ENCODE measurements around the gene TMEM208. TPM values are rescaled to one million over a fixed set of nuclear protein-coding genes. Genes with fewer than 3 reads are reported as not detected.

TMEM208 gene
- total RNA-seq, 1 donor from 2014 or later: 46.9 TPM

DNA sequence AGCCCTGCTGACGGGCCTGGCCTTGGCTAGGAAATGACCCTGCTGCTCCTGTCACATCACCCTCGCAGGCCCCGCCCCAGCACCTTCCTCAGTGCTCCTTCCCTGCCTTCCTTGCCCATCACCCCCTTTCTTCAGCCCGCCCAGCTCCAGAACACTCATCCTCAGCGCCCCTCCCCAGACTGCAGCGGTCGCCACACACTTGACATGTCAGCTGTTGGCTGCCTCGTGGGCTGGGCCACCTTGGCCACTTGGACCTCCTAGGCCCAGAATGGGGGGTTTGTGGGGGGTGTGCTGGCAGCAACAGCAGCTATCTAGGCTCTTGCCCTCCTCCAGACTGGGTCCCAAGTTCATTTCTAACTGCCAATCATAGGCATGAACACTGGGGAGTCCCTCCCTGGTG lies 17.4 kb upstream of the TMEM208 start:
- DNase-seq (ENCODE audit: low spot score): no peak

DNA sequence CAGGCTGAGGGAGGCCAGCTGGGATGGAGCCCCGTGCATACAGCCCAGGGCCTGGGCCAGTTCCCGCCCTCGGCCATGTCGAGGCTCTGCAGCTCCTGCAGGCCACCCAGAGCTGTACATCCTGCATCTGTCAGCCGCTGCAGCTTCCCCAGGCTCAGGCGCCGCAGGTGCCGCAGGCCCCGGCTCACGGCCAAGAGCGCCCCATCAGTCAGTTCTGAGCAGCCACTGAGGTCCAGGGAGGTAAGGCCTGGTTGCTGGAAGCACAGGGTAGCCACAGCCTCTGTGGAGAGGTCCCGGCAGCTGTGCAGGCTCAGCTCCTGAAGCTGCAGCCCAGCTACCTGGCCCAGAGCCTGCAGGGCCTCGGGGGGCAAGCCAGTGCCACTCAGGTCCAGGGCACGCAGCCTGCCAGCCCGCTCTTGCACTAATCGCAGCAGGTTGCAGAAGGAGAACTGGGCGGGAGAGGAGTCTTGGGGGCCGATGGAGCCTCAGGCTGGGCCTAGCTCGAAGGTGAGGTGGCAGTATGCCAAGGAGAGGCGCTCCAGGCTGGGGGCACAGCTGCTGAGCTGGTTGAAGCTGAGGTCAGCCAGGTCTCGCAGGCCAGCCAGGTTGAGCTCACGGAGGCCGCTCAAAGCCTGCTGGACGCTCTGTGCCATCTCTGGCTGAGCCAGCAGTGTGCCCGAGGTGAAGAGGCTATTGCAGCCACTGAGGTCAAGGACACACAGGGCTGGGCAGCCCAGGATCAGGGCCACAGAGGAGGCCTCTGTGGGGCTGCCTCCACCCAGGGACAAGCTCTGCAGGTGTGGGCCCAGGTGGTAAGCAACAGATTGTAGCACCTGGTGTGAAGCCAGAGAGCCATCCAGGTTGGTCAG lies 16.6 kb upstream of the TMEM208 start:
- DNase-seq (ENCODE audit: low spot score): no peak

DNA sequence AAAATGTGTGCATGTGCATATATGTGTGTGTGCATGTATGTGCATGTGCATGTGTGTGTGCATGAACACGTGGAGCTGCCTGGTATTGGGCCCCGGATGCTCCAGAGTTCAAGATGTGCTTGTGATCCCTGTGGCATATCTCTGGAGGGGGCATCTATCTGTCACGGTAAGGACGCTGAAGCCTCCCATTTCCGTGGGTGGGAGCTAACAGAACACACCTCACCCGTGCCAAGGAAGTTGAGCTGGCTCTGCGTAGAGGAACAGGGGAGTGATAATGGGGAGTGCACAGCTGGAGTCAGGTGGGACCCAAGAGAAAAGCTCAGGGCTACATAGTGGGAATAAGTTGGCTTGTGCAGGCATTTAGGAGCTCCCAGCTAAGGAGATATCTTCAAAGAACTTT lies 15.3 kb upstream of the TMEM208 start:
- no peak for DNase-seq (ENCODE audit: low spot score)

DNA sequence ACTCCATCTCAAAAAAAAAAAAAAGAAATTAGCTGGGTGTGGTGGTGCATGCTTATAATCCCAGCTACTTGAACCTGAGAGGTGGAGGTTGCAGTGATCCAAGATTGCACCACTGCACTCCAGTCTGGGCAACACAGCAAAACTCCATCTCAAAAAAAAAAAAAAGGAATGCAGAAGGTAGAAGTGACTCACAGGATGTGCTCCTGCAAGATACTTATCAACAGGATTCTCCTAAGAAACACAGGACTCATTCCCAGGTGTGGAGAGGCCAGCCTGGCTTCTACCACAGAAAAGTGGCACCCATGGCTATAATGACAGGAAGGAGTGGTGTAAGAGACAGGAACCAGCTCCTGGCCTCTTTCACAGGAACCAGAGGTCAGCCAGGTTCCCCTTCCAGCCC lies 14.2 kb upstream of the TMEM208 start:
- DNase-seq (ENCODE audit: low spot score): no peak

DNA sequence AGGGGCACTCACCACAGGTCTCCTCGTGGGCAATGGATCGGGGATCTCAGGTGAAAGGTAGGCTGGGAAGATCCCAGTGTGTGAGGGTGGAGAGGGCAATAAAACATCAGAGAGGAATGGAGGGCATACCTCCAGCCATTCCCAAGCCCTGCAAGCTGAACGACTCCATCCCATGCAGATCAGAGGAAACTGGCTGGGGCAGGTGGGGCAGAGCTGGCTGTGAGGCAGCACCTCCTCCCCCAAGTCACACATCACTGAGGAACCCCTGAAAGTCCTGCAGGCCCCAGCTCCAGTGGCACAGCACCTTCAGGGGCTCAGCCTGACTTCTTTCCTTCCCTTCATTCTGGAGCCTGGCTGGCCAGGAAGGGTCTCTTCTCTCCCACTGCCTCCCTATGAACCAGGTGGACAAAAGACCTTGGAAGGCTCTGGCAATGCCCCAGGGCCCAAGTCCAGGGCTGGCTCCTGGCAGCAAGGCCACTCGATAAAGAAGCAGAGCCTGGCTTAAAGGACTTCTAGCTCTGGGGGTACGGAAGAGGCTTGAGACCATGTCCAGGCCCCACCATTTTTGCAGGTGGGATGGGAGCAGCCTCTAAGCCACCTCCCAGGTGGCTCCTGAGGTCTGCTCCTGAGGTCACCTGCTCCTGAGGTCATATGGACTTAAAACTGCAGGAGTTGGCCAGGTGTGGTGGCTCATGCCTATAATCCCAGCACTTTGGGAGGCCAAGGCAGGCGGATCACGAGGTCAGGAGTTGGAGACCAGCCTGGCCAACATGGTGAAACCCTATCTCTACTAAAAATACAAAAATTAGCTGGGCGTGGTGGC lies 13.5 kb upstream of the TMEM208 start:
- no peak for DNase-seq (ENCODE audit: low spot score)

DNA sequence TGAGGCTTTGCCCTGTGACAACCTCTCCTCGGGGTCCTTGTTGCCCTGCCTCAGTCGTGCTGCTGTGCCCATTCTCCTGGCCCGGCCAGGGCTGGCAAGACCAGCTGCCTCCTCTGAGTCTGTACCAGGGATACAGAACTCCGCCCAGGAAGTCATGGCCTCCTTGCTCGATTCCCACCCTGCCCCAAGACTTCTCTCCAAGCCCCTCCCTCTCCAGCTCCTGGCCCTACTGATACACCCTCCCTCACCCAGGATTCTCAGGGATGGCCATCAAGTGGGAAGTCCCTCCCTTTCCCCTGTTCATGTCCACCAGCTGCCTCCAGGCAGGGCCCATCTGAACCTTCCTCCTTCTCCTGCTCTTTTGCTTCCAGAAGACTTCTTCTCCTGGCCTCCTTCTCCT lies 11.2 kb upstream of the TMEM208 start:
- no peak for DNase-seq (ENCODE audit: low spot score)

DNA sequence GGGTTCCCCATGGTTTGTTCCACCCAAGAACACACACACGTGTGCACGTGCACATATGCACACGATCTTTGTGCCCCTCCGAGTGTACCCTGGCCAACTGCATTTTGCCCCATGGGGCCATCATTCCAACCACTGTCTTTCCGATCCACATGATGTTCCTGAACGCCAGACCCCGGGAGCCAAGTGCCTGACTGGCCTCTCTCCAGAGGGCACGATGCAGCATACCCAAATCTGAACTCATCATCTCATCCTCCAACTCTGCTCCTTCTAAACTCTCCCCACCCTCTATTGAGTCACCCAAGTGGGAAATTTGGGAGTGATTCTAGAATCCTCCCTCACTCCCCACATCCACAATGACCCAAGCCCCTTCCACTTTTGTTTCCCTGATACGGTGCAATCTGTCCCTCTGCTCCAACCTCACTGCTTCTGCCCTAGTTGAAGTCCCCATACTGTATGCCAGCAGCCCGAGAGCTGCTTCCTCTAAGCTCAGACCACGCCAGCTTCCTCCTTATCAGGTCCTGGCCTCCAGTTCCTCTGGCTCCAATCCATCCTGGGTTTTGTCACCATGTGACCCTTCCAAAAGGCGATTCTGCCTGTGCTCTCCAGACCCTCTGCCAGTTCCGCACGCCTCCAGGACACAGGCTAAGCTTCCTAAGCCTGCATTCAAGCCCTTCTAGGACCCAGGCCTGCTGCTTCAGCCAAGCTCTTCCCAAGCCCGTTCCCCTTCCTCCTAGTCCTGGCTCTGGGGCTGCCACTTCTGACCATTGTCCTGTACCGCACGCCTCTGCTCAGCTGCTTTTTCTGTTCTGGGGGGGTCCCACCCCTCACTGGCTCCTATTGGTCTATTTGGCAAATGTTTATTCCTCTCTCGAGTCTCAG lies 10.1 kb upstream of the TMEM208 start:
- peak; percentile 49 for DNase-seq (ENCODE audit: low spot score)

DNA sequence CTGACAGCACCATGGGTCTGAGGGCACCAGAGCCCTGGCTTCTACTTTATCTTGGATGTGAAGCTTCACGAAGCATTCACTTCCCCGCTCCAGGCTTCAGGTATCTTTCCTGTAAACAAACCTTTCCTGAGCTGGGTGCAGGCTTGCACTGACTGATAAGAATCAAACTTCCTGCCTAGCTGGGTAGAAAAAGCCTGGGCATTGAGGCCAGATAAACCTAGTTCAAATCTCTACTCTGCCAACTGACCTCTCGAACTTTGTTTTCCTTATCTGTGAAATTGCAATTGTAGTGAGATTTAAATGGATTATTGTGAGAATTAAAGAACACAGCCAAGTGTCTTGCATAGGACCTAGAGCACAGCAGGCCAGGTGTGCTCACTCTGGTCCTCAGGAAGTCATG lies 2.9 kb upstream of the TMEM208 start:
- DNase-seq (ENCODE audit: low spot score): no peak

DNA sequence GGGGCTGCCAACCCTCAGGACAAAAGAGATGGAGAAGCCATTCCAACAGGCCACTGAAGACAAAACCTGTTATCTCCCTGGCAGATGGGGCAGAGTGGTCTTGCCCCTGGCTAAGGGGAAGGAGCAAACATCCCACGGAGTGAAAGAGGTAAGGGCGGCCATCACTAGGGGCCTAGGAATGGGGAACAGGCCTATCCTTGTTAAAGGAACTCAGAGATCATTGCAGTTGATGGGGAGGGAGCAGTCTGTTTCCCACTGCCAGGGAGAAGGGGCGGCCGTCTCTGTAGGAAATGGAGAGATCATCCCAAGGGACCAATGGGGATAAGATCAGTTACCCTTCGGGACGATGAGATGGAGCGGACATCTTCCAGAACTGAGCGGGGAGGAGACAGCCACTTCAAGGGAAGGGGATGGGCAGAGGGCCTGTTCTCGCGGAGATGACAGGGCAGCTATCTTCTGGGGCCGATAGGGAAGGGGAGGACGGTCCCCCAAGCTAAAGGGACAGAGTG lies 581 bp upstream of the TMEM208 start:
- no peak for DNase-seq (ENCODE audit: low spot score)

DNA sequence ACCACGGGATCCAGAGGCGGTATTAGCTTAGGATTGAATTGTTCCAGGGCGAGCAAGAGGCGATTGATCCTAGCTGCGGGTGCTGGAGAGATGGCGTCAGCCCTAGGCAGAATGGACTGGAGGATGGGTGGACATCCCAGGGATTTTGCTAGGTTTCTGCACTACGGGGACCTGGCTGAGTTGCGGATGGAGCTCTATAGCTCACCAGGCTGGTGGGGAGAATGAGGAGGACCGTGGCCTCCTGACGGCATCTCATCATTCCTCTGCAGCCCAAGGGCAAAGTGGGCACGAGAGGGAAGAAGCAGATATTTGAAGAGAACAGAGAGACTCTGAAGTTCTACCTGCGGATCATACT lies 614 bp downstream of the TMEM208 start:
- DNase-seq (ENCODE audit: low spot score): no peak

DNA sequence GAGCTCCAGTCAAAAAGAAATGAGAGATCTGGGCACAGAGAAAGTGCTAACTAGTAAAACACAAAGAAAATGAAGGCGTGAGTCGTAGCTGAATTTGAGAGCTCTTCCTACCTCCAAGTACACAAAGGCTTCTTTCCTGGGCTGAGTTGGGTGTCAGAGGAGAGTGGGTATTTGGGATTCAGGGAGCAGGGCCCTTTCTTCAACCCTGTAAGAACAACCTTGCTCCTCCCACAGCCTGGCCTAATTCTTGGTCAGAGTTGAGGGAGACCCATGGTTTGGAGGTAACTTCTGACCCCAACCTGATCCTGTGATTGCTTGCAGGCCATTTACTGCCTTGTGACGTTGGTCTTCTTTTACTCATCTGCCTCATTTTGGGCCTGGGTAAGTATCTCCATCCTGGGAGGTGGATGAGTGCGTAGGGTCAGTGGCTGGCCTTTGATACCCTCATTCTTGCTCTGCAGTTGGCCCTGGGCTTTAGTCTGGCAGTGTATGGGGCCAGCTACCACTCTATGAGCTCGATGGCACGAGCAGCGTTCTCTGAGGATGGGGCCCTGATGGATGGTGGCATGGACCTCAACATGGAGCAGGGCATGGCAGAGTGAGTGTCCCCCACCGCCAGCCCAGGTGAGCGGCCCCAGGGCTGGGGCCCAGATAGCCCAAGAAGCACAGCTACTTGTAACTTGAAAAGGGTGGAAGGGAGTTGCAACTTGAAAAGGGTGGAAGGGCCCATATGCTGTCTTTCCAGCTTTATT lies 1.3 kb downstream of the TMEM208 start:
- no peak for DNase-seq (ENCODE audit: low spot score)

DNA sequence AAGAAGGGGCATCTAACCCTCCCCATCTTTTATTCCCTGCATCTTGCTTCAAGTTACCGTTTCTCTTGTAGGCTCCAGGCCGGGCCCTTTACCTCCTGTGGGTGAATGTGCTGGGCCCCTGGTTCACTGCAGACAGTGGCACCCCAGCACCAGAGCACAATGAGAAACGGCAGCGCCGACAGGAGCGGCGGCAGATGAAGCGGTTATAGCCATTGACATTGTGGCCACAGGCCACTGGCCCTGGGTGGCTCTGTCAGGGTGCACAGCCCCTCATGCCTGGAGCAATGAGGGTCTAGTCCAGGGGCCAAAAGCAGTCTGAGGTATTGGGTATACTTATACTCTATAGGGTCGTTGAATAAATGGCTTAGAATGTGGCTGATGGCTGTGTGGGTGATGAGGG lies 2.0 kb downstream of the TMEM208 start:
- no peak for DNase-seq (ENCODE audit: low spot score)

DNA sequence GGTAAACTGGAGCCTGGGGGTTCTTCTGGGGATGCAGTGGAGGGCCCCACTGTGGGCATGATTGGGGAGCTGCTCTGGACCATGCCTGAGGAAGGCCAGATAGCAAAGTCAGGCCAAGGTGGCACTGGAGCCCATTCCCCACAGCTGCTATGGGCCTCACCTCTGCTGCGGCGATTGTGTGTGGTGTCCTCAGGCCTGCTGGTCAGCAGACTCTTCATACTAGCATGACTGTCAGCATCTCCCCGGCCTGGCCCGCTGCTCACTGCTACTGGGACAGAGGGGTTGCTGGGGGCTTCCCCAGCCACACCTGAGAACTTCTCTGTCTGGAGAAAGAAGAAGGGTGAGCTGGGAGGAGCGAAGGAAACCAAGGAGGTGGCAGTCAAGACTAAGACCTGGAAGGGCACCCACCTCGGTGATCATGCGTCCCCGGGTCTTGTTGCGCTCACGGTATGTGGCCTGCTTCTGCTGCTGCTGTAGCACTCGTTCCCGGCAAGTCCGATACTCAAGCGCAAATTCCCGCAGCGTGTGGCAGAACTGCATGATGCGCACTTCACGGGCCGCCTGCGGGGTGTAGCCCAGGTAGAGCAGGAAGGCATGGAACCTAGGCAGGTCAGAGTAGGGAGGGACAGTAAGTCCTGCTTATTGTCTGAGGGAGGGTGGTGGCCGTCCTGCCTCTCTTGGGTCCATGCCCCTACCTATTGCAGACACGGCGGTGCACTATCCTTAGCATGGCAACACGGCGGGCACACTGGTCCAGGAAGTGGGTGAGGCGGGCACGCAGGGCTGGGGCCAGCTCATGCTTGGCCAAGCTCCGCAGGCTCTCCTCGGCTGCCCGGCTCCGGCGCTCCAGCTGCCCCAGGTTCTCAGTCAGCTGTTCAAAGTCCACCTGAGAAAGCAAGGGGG lies 3.2 kb downstream of the TMEM208 start:
- DNase-seq (ENCODE audit: low spot score): no peak

DNA sequence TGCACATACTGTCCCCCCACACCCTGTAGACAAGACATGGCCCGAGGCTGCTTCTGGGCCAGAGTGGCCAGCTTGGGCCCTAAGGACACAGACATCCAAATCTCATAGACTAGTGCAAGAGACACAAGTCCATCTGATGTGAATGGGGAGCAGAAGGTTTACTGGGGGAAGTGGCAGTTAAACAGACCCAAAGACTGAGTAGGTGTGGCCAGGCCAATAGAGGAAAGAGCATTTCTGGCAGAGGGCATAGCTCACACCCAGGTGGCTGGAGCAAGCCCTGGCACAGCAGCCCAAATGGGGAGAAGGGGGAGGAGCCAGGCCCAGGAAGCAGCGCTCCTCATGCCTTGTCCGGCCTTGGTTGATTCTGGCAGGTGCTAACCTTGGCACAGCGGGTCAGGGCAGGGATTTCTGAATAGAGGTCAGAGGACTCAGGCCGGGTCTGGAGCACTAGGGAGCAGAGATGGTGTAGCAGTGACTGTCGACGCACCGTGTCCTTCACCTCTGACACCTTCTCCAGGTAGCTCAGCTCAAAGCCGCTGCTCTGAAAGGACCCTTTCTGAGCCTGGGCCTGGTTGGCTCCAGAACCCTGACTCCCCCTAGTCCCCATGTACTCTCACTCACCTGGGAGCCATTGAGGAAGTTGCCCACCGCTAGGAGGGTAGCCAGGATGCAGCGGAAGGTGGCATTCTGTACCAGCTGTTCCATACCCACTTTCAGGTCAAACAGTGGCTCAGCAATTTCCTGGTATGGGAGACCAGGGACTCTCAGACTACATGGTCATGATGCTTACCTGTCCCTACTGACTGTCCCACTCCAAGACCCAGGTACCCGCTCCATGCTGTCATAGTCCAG lies 4.1 kb downstream of the TMEM208 start:
- no peak for DNase-seq (ENCODE audit: low spot score)

DNA sequence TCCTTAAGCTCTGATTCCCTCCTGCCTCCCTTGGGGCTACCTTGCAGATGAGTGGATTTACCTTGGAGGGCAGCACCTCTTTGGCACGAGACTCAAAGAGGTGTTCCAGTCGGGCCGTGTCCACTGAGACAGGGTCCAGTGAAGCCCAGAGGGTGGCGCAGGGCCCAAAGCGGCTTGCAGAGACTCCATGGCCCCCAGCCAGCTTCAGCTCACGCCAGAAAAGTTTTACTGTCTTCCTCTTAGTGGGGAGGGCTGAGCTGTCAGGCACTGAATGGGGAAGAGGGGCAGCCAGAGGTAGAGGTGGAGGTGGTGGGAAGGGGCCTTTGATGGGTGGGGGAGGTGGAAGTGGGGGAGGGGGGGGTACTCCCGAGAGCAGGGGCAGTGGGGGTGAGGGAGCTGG lies 6.7 kb downstream of the TMEM208 start:
- DNase-seq (ENCODE audit: low spot score): no peak

DNA sequence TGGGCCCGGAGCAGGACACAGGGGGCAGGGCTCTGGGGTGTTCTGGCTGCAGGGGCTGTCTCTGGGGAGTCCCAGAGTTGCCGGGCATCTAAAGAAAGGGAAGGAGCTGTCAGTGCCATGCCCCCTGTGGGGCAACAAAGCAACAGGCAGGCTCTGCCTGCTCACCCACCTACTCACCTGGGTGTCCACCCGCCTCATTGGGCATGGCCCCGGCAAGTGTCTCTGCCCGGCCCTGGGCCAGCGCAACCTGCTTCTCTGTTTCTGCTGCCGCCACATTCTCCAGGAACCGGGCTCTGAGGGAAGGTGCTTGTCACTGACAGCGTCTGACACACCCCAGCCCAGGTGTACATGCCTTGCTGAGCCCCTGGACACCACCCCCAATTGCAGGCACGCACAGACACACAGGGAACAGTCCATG lies 7.3 kb downstream of the TMEM208 start:
- DNase-seq (ENCODE audit: low spot score): no peak

DNA sequence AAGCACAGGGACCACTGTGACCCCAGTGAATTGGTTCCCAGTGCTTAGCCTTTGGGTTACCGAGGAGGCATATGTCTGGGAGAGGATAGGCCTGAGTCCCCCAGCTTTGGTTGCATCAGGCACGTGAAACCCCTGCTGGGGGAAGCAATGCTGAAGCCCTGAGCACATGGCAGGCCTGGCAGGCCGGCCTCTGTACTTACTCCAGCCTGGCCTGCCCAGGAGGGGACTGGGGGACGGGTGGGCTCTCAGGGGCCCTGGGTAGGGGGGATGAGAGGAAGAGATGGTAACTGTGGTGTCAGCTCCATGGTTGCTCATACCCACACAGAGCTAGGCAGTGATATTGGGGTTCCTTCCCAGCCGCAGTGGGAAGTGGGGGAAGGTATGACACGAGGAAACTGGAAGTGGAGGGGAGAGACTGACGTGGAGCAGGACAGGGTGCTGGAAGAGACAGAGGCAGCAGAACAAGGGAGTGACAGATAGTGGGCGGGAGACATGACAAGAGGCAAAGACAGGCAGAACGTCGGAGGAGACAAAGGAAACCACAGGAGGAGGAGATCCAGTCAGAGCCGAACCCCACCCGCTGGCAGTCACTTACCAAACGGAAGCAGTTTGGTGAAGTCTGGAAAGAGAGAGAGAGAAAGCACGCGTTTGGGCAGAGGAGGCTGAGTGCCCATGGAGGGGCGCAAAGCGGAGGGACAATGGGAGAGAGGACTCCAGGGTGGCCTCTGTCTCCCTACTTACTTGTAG lies 9.1 kb downstream of the TMEM208 start:
- DNase-seq (ENCODE audit: low spot score): no peak
